ENCODE results near the gene DNM3.

DNM3 gene

DNA sequence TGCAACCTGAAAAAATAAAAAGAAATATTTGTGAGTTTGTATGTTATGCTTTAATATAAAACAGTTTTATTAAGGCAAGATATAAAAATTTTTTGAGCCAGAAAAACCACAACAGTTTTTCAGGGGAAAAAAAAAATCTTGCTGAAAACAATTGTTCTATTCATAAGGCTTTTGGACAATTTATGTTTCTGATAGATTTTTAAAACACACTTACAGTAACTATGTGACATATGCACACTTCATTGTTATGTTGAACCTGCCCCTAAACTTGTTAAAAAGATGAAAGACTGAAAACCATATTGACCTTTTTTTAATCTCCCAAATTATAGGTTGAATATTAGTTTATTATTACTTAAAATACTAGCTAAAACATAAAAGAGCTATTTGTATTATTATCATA lies 299.3 kb downstream of the DNM3 start:
- no peak for DNase-seq (ENCODE audit: low spot score)

GRCh38 chr1:172141341-172141881 lies 300.1 kb downstream of the DNM3 start:
- DNase-seq (ENCODE audit: low spot score): no peak

DNA sequence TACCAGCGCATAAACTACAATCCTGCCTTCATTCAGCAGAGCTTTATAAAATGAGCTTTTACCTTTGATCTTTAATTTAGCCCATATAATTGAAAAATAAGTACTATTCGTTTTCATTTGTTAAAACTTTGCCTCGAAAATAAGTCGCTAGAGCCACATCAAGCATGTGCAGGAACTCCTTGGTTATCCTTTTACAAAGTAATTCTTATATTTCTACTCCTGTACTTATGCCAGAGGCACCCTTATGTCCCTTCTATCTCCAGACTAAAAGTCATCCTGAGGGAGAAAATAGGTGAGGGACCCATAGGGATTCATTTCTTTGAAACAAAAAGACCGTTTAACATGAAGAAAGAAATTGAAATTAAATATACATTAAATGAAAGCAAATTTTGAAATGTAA lies 301.0 kb downstream of the DNM3 start:
- DNase-seq (ENCODE audit: low spot score): no peak

DNA sequence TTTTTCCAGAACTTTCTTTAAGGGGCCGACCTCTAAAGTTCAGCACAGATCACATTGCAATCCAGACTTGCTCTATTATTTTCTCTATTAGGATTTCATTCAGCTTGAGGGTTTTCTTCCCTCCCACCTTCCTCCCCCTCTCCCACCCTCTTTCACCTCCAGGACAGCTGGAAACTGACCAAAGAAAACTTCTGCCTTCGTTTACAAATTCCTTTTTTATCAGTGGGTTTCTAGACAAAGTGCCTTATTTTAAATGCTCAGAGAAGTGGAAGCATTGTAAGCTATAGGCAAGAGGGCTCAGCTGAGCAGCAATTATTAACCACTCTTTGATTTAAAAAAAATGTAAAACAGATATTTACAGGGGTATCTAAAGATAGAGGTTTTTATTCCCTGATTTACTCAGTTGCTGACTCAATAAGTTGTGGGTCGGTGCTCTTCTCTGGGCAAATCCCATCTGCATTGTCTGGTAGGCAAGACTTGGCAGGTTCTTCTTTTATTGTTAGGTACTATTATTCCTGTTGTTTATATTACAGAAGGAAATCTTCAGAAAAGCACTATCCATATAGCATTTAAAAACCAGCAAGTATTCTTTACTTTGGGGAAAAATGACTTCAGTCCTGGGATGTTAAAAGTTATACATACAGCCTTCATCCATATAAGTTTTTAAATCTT lies 302.2 kb downstream of the DNM3 start:
- DNase-seq (ENCODE audit: low spot score): no peak

- peak; percentile 44 for DNase-seq (ENCODE audit: low spot score)
Observed at GRCh38 chr1:172144445-172145061, 303.3 kb downstream of the DNM3 start.

DNA sequence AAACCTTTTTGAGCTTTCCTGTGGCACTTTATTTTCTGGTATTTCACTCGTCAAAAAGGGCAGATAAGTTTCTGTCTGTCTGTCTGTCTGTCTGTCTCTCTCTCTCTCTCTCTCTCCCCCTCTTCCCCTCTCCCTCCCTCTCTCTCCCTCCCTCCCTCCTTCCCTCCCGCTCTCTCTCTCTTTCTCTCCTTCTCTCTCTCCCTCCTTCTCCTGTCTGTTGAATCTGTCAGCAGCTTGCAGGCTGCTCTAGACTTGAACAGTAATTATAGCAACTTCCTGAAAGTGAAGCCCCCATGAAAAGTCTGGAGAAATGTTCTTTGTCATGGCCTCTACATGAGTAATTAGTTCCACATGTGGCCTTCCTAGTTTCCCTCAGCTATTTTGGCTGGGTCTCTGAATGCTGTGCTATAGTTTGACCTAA lies 303.9 kb downstream of the DNM3 start:
- DNase-seq (ENCODE audit: low spot score): no peak

DNA sequence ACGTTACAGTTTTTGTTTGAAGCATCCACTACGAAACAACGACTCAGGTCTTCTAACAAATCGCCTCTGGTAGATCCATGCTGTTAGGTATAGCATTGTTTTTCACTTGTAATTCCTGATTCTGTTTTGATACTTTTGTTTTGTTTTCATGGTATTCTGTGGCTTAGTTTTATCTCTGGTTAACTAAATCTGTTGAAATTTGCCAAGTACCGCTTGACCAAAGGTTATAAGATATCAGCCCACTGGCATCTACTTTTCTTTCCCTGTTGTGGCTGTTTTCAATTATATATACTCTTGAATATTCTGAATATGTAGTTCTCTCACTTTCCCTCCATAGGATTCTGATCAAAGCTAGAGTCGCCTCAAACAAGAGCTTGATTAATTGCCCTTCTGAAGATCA lies 304.4 kb downstream of the DNM3 start:
- DNase-seq (ENCODE audit: low spot score): no peak

- no peak for DNase-seq (ENCODE audit: low spot score)
Observed at GRCh38 chr1:172146141-172146850, 305.0 kb downstream of the DNM3 start.

GRCh38 chr1:172147541-172147940 lies 306.2 kb downstream of the DNM3 start:
- no peak for DNase-seq (ENCODE audit: low spot score)

DNA sequence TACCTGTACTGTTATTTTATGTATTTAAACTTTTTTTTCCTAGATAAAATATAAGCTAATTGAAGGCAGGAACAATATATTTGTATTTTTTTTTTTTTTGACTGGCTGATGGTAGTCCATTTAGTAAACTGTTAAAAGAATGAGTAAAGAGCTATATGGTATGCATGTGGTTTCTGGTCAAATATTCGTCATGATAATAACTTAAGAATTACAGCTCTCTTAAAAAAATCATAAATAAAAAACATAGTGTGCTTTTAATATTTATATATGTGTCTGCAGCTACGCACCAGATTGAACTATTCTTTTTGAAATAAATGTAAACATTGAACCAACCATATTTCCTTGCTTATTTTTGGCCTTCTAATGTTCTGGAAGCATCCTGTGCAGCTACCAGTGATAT lies 306.9 kb downstream of the DNM3 start:
- no peak for DNase-seq (ENCODE audit: low spot score)

DNA sequence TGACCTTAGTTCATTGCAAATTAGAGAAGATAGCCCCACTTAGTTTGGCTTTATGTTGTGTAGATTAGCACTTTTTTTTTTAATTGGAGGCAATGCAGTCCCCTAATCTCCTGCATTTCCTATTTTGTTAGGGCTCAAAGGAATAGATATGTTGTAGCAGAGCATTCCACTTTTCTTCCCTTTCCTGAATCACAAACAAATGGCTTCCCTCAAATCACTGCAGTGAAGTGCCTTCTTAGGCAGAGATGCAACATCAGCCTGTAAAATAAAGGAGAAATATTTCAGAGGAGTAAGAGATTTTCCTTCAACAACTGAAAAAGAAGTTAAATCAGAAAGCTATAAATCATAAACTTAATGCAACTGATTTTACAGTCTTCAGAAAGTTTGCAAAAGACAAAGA lies 307.4 kb downstream of the DNM3 start:
- DNase-seq (ENCODE audit: low spot score): no peak

- no peak for DNase-seq (ENCODE audit: low spot score)
Observed at GRCh38 chr1:172149346-172149745, 308.0 kb downstream of the DNM3 start.

DNA sequence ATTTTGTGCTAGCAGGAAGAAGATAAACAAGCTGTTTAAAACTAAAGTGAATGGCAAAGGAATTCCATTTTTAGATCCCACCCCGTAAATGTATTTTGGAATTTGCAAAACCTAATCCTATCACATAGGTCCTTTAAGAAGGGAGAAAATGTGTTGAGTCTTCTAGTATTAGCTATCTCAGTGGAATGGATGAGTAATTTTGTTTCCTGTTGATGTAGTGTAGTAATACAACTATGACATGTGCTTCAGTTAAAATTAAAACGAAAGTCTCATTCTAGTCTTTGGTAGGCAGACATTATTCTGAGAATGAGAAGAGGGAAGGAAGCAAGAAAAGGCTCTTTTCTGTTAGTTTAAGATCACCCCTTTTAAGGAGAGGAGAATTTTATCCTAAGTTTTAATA lies 313.3 kb downstream of the DNM3 start:
- peak; percentile 9 for DNase-seq (ENCODE audit: low spot score)

DNA sequence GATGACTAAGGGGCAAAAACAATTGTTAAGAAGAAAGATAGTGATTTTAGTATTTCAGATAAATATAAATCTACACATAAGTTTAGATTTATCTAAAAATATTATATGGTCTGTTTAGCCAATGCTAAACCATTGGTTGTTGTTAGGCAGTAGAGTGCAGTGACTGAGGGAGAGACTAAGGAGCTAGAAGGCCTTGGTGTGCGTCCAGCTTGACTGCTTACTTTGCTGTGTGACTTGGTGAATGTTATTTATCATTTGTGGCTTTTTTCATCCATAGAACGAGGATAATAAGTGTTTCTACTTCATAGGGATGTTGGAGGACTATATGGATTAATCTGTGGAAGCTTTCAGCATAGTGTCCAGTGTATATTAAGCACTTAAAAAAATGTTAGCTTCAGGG lies 314.5 kb downstream of the DNM3 start:
- no peak for DNase-seq (ENCODE audit: low spot score)

DNA sequence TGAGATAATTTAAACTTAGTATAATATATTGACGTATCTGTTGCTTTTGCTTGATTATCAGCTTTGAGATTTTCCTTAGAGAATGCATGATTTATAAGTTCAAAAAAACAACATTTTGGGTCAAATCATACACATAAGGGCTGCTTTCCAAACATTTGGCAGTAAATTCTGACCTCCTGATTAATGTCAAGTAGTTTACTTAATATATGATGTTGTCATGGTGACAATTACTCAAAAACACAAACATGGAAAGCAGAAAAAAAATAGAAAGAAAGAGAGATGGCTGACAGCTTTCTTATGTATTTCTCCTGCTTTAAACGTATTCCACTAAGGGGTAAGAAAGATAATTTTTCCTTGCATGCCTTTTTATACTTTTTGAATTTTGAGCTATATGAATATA lies 320.9 kb downstream of the DNM3 start:
- DNase-seq (ENCODE audit: low spot score): no peak

- DNase-seq (ENCODE audit: low spot score): peak; percentile 13
Observed at GRCh38 chr1:172163498-172164215, 322.4 kb downstream of the DNM3 start.

GRCh38 chr1:172165403-172165802 lies 324.1 kb downstream of the DNM3 start:
- no peak for DNase-seq (ENCODE audit: low spot score)

DNA sequence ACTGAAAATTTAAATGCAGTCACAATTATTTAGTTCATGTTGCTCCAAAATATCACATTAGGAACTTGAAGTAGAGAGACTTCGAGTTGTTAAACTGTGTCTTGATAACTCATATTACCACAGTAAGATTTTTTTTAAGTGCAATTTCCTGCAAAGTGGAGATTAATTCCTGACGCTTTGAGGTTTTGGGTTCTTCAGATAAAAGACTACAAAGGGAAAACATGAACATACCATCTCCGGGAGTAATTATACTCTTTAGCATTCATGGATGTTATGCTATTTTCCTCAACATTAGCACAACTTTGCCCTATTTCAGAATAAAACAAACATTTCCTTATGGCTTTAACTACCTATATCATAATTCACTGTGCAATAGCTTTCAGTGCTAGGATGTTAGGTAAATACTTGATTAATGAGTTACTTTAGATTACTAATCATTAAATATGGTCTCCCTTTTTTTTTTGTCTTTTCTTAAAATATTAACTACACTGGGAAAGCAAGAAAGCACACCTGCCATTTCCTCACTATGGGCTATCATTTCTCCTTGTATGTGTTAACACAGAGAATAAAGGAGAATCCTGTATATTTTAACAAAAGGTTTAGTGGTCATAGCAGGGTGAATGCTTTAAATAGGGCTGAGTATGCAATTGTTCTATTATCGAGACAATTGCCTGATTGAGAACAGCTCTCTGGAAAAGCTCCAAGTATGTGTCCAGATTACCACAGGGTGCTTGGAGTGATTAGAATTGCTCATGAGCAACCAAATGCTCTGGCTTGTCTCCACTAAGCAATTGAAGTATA lies 326.7 kb downstream of the DNM3 start:
- DNase-seq (ENCODE audit: low spot score): no peak

DNA sequence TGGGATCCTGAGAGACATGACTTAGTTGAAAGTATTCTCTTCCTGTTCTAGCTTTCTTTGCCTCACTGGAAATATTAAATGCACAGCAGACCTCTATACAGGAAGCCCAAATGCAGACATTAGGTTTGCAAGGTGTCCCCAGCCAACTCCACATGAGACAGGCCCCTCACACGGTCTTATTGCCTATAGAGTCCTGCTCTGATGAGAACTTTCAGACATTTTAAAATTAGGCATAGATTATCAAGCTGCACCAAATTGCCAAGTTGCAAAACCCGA lies 327.2 kb downstream of the DNM3 start:
- no peak for DNase-seq (ENCODE audit: low spot score)

DNA sequence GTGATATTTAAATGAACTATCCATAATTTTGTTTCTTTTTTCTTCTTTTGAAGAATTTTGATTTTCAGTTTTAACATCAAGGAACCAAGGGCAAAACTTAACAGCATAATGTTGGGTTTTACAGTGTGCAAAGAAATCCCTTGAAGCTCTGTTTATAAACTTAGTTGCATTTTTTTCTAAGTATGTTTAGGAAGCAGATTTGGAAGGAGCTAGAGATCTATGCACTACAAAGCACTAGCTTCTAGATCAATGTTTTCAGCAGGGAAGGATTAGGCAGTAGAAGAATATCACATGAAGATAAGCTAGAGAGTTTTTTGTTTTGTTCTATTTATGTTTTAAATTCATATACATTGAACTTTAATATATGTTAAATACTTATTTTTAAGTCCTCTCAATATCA lies 328.5 kb downstream of the DNM3 start:
- no peak for DNase-seq (ENCODE audit: low spot score)

- DNase-seq (ENCODE audit: low spot score): no peak
Observed at GRCh38 chr1:172172352-172172831, 331.1 kb downstream of the DNM3 start.

- no peak for DNase-seq (ENCODE audit: low spot score)
Observed at GRCh38 chr1:172176206-172176605, 334.9 kb downstream of the DNM3 start.
